HG02973 (cell line): ENCODE data around the gene NCOA7.
A peak's percentile ranks its signal among the peaks of the same experiment; 100 is the strongest.

Experiments used
- ATAC-seq: cut with Tn5 transposase; IDR thresholded peaks from one replicate; pipeline ENCODE4 v1.9.1; 2021; ENCODE audit warnings: moderate library complexity; ENCODE audit not compliant: unreplicated experiment

The NCOA7 gene

GRCh38 chr6:125790358-125791150 is at the start of gene NCOA7:
NCOA7 (plus strand) TSS chr6:125790960; CDS start chr6:125815355, 24,395 bp downstream.
- ATAC-seq, result peak; percentile 70

- ATAC-seq, result no peak
Observed at GRCh38 chr6:125741336-125741735, 49.4 kb upstream of the NCOA7 start.

GRCh38 chr6:125742024-125742423 is 48.7 kb upstream of the NCOA7 start:
- no peak for ATAC-seq

GRCh38 chr6:125742464-125743120 is 48.2 kb upstream of the NCOA7 start:
- ATAC-seq, result no peak

- ATAC-seq, result no peak
Observed at GRCh38 chr6:125743604-125744003, 47.2 kb upstream of the NCOA7 start.

- ATAC-seq, result no peak
Observed at GRCh38 chr6:125745281-125746018, 45.3 kb upstream of the NCOA7 start.

GRCh38 chr6:125746019-125746414 is 44.7 kb upstream of the NCOA7 start:
- ATAC-seq, result no peak

- peak; percentile 52 for ATAC-seq
Observed at GRCh38 chr6:125746731-125747588, 43.8 kb upstream of the NCOA7 start.

- no peak for ATAC-seq
Observed at GRCh38 chr6:125747589-125748405, 43.0 kb upstream of the NCOA7 start.

GRCh38 chr6:125748406-125749172 is 42.2 kb upstream of the NCOA7 start:
- ATAC-seq, result no peak

GRCh38 chr6:125749173-125749864 is 41.4 kb upstream of the NCOA7 start, which contains the start of gene HEY2:
HEY2 (plus strand) TSS chr6:125749632; CDS start chr6:125749777, 145 bp downstream.
- ATAC-seq, result peak; percentile 76

GRCh38 chr6:125749865-125750691 is 40.7 kb upstream of the NCOA7 start:
- no peak for ATAC-seq

GRCh38 chr6:125750692-125751333 is 39.9 kb upstream of the NCOA7 start:
- no peak for ATAC-seq

GRCh38 chr6:125751334-125751916 is 39.3 kb upstream of the NCOA7 start:
- no peak for ATAC-seq

GRCh38 chr6:125752773-125753172 is 38.0 kb upstream of the NCOA7 start:
- ATAC-seq, result no peak

- no peak for ATAC-seq
Observed at GRCh38 chr6:125753218-125753936, 37.4 kb upstream of the NCOA7 start.
